ENCODE data around the gene GLIPR2.
A peak's percentile ranks its signal among the peaks of the same experiment; 100 is the strongest.
"Not testable (repeated sequence)": the region's sequence is repeated elsewhere in the genome, so short reads cannot be mapped to it uniquely, and the experiment has no call there.

The GLIPR2 gene

DNA sequence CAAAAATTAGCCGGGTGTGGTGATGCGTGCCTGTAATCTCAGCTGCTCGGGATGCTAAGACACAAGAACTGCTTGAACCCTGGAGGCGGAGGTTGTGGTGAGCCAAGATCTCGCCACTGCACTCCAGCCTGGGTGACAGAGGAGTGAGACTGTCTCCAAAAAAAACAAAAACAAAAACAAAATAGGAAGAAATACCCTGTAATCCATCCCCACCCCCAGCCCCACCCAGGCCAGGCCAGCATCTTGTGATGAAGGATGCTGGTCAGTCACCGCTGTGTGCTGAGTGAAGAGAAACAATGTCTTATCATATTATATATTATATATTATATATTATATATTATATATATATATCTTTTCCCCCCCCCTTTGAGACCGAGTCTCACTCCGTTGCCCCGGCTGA is 17.2 kb downstream of the GLIPR2 start:
- H3K4me3 ChIP-seq (ENCODE audit: low read depth, low read length), result no peak overlapping the region

DNA sequence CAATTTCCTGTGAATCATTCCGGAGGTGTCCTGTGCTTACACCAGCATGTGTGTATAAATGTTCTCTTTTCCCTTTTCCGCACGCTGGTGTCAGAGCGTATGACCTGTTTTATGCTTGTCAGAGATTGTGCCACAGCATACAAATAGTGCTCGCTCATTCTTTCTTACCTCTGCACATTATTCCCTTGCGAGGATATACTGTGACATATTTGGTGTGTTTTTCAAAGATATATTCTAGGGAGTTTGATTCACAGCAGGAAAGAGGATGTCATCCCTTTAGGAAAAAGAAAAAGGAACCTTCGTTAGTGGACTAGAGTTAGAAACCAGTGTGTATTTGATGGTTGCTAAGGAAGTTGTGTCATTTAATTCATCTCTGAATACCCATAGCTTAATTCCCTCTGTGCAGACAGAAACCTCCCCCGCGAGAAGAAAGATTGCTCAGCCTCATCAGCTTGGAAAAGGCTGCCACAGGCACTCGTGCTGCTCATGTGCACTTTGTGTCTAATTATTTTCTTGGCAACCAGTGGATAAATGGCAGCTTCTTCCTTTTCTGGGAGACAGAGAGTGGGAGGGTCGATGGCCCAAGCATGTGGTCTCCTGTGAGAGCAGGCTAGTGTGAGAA is 17.9 kb downstream of the GLIPR2 start:
- peak overlapping the region; percentile 25 for H3K4me3 ChIP-seq (ENCODE audit: low read depth, low read length)
- DNase-seq (ENCODE audit: low read depth), result peak; percentile 83
- TF ChIP-seq POLR2A (IDR thresholded peaks at IDR 0.05; ENCODE audit: extremely low read depth, insufficient read length), result no peak
- TF ChIP-seq MYC (IDR thresholded peaks at IDR 0.05; ENCODE audit: low read depth, low read length), result peak; percentile 73
- TF ChIP-seq, protein P1, sequence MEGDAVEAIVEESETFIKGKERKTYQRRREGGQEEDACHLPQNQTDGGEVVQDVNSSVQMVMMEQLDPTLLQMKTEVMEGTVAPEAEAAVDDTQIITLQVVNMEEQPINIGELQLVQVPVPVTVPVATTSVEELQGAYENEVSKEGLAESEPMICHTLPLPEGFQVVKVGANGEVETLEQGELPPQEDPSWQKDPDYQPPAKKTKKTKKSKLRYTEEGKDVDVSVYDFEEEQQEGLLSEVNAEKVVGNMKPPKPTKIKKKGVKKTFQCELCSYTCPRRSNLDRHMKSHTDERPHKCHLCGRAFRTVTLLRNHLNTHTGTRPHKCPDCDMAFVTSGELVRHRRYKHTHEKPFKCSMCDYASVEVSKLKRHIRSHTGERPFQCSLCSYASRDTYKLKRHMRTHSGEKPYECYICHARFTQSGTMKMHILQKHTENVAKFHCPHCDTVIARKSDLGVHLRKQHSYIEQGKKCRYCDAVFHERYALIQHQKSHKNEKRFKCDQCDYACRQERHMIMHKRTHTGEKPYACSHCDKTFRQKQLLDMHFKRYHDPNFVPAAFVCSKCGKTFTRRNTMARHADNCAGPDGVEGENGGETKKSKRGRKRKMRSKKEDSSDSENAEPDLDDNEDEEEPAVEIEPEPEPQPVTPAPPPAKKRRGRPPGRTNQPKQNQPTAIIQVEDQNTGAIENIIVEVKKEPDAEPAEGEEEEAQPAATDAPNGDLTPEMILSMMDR (IDR thresholded peaks at IDR 0.05; ENCODE audit: low read depth, low read length), result no peak
- TF ChIP-seq, protein P2, sequence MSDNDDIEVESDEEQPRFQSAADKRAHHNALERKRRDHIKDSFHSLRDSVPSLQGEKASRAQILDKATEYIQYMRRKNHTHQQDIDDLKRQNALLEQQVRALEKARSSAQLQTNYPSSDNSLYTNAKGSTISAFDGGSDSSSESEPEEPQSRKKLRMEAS (IDR thresholded peaks at IDR 0.05; ENCODE audit: low read depth, low read length), result peak; percentile 77

More for the DNA sequence above, 17.2 kb downstream of the GLIPR2 start:
- DNase-seq (ENCODE audit: low read depth), result no peak
- TF ChIP-seq POLR2A (IDR thresholded peaks at IDR 0.05; ENCODE audit: extremely low read depth, insufficient read length) (no peak), MYC (IDR thresholded peaks at IDR 0.05; ENCODE audit: low read depth, low read length) (no peak)
- TF ChIP-seq, protein P1 (IDR thresholded peaks at IDR 0.05; ENCODE audit: low read depth, low read length), result no peak
- TF ChIP-seq, protein P2 (IDR thresholded peaks at IDR 0.05; ENCODE audit: low read depth, low read length), result no peak

DNA sequence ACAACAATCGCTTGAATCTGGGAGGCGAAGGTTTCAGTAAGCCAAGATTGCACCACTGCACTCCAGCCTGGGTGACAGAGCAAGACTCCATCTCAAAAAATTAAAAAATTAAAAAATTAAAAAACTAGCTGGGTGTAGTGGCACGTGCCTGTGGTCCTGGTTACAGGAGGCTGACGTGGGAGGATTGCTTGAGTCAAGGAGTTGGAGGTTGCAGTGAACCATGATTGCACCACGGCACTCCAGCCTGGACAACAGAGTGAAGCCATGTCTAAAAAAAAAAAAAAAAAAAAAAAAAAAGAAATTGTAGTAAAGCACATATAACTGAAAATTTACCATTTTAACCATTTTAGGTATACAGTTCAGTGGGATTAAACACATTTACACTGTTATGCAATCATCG is 19.6 kb downstream of the GLIPR2 start:
- no peak for DNase-seq (ENCODE audit: low read depth)
- TF ChIP-seq, protein P1 (IDR thresholded peaks at IDR 0.05; ENCODE audit: low read depth, low read length), result no peak
- TF ChIP-seq POLR2A (IDR thresholded peaks at IDR 0.05; ENCODE audit: extremely low read depth, insufficient read length) (no peak), MYC (IDR thresholded peaks at IDR 0.05; ENCODE audit: low read depth, low read length) (no peak)
- TF ChIP-seq, protein P2 (IDR thresholded peaks at IDR 0.05; ENCODE audit: low read depth, low read length), result no peak
- no peak overlapping the region for H3K4me3 ChIP-seq (ENCODE audit: low read depth, low read length)

DNA sequence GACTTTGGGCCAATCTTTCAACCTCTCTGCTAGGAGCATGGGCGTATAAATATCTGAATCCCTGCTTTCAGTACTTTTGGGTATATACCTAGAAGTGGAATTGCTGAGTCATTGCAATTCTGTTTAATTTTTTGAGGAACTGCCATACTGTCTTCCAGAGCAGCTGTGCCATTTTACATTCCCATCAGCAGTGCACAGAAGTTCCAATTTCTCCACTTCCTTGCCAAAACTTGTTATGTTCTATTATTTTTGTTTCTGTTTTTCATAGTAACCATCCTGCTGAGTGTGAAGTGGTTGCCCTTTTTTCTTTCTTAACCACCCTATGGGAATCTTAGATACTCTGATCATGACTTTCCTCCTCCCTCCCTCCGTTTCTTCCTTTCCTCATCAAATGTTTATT is 21.6 kb downstream of the GLIPR2 start:
- no peak overlapping the region for H3K4me3 ChIP-seq (ENCODE audit: low read depth, low read length)
- DNase-seq (ENCODE audit: low read depth), result peak; percentile 42
- TF ChIP-seq POLR2A (IDR thresholded peaks at IDR 0.05; ENCODE audit: extremely low read depth, insufficient read length) (no peak), MYC (IDR thresholded peaks at IDR 0.05; ENCODE audit: low read depth, low read length) (no peak)
- TF ChIP-seq, protein P1 (IDR thresholded peaks at IDR 0.05; ENCODE audit: low read depth, low read length), result no peak
- TF ChIP-seq, protein P2 (IDR thresholded peaks at IDR 0.05; ENCODE audit: low read depth, low read length), result no peak

DNA sequence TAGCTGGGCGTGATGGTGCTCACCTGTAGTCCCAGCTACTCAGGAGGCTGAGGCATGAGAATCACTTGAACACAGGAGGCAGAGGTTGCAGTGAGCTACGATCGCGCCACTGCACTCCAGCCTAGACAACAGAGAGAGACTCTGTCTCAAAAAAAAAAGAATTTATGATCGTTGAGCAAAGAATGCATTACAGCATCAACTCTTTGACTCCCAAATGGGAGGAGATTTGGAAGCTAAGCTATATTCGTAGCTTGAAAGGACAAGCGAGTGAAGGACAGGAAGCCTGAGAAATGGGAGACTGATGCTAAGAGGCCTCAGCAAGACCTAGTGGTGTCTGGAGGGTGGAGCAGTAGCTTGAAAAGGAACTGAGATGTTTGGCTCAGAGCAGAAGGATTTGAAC is 22.4 kb downstream of the GLIPR2 start:
- no peak for DNase-seq (ENCODE audit: low read depth)
- no peak overlapping the region for H3K4me3 ChIP-seq (ENCODE audit: low read depth, low read length)
- TF ChIP-seq, protein P2 (IDR thresholded peaks at IDR 0.05; ENCODE audit: low read depth, low read length), result no peak
- TF ChIP-seq, protein P1 (IDR thresholded peaks at IDR 0.05; ENCODE audit: low read depth, low read length), result no peak
- TF ChIP-seq POLR2A (IDR thresholded peaks at IDR 0.05; ENCODE audit: extremely low read depth, insufficient read length) (no peak), MYC (IDR thresholded peaks at IDR 0.05; ENCODE audit: low read depth, low read length) (no peak)

DNA sequence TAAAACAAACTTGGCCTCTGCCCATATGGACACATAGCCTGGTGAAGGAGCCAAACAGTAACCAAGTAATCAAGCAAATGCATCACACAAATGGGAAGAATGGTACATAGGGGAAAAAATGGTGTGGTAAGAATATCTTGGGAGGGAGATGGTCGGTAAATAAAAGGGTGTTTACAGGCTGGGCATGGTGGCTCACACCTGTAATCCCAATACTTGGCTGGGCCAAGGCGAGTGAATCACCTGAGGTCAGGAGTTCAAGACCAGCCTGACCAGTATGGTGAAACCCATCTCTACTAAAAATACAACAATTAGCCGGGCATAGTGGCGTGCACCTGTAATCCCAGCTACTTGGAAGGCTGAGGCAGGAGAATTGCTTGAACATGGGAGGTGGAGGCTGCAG is 23.0 kb downstream of the GLIPR2 start:
- not testable (repeated sequence) for H3K4me3 ChIP-seq (ENCODE audit: low read depth, low read length); DNase-seq (ENCODE audit: low read depth)

DNA sequence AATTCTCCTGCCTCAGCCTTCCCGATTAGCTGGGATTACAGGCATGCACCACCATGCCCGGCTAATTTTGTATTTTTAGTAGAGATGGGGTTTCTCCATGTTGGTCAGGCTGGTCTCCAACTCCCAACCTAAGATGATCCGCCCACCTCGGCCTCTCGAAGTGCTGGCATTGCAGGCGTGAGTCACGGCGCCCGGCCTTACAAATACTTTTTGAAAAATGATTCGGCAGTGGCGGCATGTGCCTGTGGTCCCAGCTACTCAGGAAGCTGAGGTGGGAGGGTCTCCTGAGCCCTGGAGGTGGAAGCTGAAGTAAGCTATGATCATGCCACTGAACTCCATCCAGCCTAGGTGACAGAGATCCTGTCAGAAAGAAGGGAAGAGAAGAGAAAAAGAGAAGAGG is 23.6 kb downstream of the GLIPR2 start:
- DNase-seq (ENCODE audit: low read depth); H3K4me3 ChIP-seq (ENCODE audit: low read depth, low read length): not testable (repeated sequence)
